ENCODE results near the gene ARL15.

Gene ARL15

GRCh38 chr5:54197018-54197417 lies 113.4 kb downstream of the ARL15 start:
- Histone ChIP-seq H3K36me3 (ENCODE audit: insufficient read depth, low read length) (no peaks in the 10 kb centered on the region), H3K4me2 (ENCODE audit: low read depth, low read length, poor library complexity, severe bottlenecking) (no peak overlapping the region), H3K4me3 (ENCODE audit: low read length, poor library complexity, severe bottlenecking) (no peak overlapping the region), H3F3A (ENCODE audit: low read depth) (no peaks in the 10 kb centered on the region), H3K9me2 (replicated peaks; ENCODE audit: low read depth, low read length) (no peaks in the 10 kb centered on the region), H3K27me3 (ENCODE audit: insufficient read depth, low read length, poor library complexity, severe bottlenecking) (no peaks in the 10 kb centered on the region), H3K9me3 (ENCODE audit: insufficient read depth, low read depth, low read length) (no peaks in the 10 kb centered on the region), H3K79me2 (ENCODE audit: insufficient read depth, low read length) (0 out of 2 replicates have a peak, but pooled peaks cover under 1% of the 10 kb centered on the region), H3K9ac (ENCODE audit: low read depth, low read length, poor library complexity, severe bottlenecking) (no peak overlapping the region), H3K4me1 (ENCODE audit: insufficient read depth, low read length, poor library complexity, severe bottlenecking) (no peaks in the 10 kb centered on the region), H2AFZ (ENCODE audit: low read length) (no peak overlapping the region), H4K20me1 (ENCODE audit: insufficient read depth, low read length, poor library complexity, severe bottlenecking) (no peaks in the 10 kb centered on the region)
- no peak for TF ChIP-seq EZH2phosphoT487 (IDR thresholded peaks at IDR 0.05; ENCODE audit: borderline replicate concordance)
- no peak for TF ChIP-seq CTCF (conservative IDR thresholded peaks at IDR 0.05; ENCODE audit: low read length)

- Histone ChIP-seq H3K36me3 (ENCODE audit: insufficient read depth, low read length) (no peaks in the 10 kb centered on the region), H3K4me2 (ENCODE audit: low read depth, low read length, poor library complexity, severe bottlenecking) (no peak overlapping the region), H3K9ac (ENCODE audit: low read depth, low read length, poor library complexity, severe bottlenecking) (no peak overlapping the region), H3K4me1 (ENCODE audit: insufficient read depth, low read length, poor library complexity, severe bottlenecking) (peaks cover 4% of the 10 kb centered on the region), H3K4me3 (ENCODE audit: low read length, poor library complexity, severe bottlenecking) (no peak overlapping the region), H3K9me2 (replicated peaks; ENCODE audit: low read depth, low read length) (no peaks in the 10 kb centered on the region), H2AFZ (ENCODE audit: low read length) (no peak overlapping the region), H3F3A (ENCODE audit: low read depth) (no peaks in the 10 kb centered on the region), H4K20me1 (ENCODE audit: insufficient read depth, low read length, poor library complexity, severe bottlenecking) (no peaks in the 10 kb centered on the region), H3K79me2 (ENCODE audit: insufficient read depth, low read length) (0 out of 2 replicates have a peak, but pooled peaks cover 4% of the 10 kb centered on the region), H3K27me3 (ENCODE audit: insufficient read depth, low read length, poor library complexity, severe bottlenecking) (no peaks in the 10 kb centered on the region), H3K9me3 (ENCODE audit: insufficient read depth, low read depth, low read length) (no peaks in the 10 kb centered on the region)
- TF ChIP-seq EZH2phosphoT487 (IDR thresholded peaks at IDR 0.05; ENCODE audit: borderline replicate concordance) (no peak), CTCF (conservative IDR thresholded peaks at IDR 0.05; ENCODE audit: low read length) (no peak)
These were observed 114.7 kb downstream of the ARL15 start for GRCh38 chr5:54195701-54196100.

- Histone ChIP-seq H3K4me3 (ENCODE audit: low read length, poor library complexity, severe bottlenecking) (no peak overlapping the region), H2AFZ (ENCODE audit: low read length) (no peak overlapping the region), H3K27me3 (ENCODE audit: insufficient read depth, low read length, poor library complexity, severe bottlenecking) (no peaks in the 10 kb centered on the region), H3K4me1 (ENCODE audit: insufficient read depth, low read length, poor library complexity, severe bottlenecking) (peaks cover 4% of the 10 kb centered on the region), H3K9me3 (ENCODE audit: insufficient read depth, low read depth, low read length) (no peaks in the 10 kb centered on the region), H3F3A (ENCODE audit: low read depth) (no peaks in the 10 kb centered on the region), H3K9ac (ENCODE audit: low read depth, low read length, poor library complexity, severe bottlenecking) (no peak overlapping the region), H4K20me1 (ENCODE audit: insufficient read depth, low read length, poor library complexity, severe bottlenecking) (no peaks in the 10 kb centered on the region), H3K9me2 (replicated peaks; ENCODE audit: low read depth, low read length) (no peaks in the 10 kb centered on the region), H3K36me3 (ENCODE audit: insufficient read depth, low read length) (no peaks in the 10 kb centered on the region), H3K79me2 (ENCODE audit: insufficient read depth, low read length) (0 out of 2 replicates have a peak, but pooled peaks cover 4% of the 10 kb centered on the region), H3K4me2 (ENCODE audit: low read depth, low read length, poor library complexity, severe bottlenecking) (no peak overlapping the region)
- no peak for TF ChIP-seq CTCF (conservative IDR thresholded peaks at IDR 0.05; ENCODE audit: low read length)
- no peak for TF ChIP-seq EZH2phosphoT487 (IDR thresholded peaks at IDR 0.05; ENCODE audit: borderline replicate concordance)
These were observed 116.1 kb downstream of the ARL15 start for GRCh38 chr5:54194318-54194717.

Data from Loucy (cell line).